GDM1 (cell line): ENCODE measurements around the gene DMXL1.
"Not testable (repeated sequence)": the region's sequence is repeated elsewhere in the genome, so short reads cannot be mapped to it uniquely, and the experiment has no call there.

ENCODE experiments used
- DNase-seq: peaks from one replicate; lab custom pipeline; 2025; lab: John Stamatoyannopoulos, UW

Gene DMXL1

DNA sequence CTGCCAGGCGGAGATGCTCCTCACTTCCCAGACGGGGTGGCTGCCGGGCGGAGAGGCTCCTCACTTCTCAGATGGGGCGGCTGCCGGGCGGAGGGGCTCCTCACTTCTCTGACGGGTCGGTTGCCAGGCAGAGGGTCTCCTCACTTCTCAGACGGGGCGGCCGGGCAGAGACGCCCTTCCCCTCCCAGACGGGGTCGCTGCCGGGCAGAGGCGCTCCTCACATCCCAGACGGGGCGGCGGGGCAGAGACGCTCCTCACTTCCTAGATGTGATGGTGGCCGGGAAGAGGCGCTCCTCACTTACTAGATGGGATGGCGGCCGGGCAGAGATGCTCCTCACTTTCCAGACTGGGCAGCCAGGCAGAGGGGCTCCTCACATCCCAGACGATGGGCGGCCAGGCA is 51.6 kb downstream of the DMXL1 start:
- not testable (repeated sequence) for DNase-seq

DNA sequence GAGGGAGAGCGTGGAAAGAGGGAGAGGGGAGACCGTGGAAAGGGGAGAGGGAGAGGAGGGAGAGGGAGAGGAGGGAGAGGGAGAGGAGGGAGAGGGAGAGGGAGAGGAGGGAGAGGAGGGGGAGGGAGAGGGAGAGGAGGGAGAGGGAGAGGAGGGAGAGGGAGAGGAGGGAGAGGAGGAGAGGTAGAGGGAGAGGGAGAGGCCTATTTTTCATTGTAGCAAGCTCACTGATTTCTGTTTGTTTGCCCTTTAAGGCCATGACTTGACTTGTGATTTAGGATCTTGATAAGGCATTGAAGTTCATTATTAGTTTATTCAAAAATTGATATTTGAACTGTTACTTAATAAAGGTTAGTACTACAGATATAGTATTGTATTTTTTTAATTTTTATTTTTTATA is 52.4 kb downstream of the DMXL1 start:
- DNase-seq = no peak

DNA sequence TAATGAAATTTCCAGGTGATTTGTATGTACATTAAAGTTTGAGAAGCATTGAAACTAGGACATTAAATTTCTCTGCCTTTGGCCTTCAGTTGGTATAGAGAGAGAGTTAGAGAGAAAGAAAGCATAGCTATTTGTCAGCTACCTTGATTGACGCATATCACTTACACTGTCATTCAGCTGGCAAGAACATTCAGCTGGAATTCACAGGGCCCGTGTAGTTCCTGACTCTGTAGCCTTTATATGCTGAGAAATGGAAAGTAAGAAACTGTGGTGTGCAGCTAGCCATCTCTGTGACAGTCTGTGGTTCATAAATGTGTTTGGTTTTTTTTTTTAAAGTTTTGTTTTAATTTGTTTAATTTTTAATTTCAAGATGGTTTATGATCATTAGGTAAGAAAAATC is 58.9 kb downstream of the DMXL1 start:
- DNase-seq = no peak

DNA sequence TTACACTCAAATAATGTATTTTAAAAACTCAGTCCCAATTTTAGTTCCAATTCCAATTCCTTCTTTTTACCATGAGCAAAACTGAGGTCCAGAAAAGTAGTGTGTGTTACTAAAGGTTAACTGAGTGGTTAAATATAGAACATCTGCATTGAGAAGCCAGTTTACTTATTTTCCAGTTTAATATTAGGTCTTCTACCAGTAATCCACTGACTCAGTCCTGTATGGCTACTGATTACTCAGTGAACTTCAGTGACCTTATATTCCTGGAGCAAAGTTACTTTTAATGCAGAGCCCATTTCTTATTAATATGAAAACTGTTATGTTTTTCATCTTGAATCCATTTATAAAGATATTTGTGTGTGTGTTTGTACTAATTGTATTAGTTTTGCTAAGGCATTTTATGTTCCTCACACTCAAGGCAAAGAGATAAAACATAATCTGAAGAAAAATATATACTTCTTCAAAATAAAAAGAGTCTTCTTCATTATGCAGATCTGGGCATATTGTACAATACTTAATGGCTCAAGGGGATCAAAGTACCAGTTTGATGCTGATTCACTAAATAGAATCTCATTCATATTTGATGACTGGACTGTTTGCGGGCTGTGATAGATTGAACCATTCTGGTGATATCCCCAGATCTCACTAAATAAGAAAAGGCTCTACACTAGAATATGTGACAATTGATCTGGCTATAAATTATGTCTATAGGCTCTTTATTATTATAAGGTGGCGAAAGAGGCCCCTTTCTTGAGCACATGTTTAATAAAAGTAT is 60.8 kb downstream of the DMXL1 start:
- no peak for DNase-seq

DNA sequence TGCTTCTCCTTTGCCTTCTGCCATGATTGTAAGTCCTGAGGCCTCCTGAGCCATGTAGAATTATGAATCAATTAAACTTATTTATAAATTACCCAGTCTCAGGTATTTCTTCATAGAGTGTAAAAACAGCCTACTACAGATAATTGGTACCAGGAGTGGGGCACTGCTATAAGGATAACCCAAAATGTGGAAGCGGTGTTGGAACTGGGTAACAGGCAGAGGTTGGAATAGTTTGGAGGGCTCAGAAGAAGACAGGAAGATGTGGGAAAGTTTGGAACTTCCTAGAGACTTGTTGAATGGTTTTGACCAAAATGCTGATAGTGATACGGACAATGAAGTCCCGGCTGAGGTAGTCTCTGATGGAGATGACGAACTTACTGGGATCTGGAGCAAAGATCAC is 64.9 kb downstream of the DMXL1 start:
- DNase-seq = not testable (repeated sequence)

DNA sequence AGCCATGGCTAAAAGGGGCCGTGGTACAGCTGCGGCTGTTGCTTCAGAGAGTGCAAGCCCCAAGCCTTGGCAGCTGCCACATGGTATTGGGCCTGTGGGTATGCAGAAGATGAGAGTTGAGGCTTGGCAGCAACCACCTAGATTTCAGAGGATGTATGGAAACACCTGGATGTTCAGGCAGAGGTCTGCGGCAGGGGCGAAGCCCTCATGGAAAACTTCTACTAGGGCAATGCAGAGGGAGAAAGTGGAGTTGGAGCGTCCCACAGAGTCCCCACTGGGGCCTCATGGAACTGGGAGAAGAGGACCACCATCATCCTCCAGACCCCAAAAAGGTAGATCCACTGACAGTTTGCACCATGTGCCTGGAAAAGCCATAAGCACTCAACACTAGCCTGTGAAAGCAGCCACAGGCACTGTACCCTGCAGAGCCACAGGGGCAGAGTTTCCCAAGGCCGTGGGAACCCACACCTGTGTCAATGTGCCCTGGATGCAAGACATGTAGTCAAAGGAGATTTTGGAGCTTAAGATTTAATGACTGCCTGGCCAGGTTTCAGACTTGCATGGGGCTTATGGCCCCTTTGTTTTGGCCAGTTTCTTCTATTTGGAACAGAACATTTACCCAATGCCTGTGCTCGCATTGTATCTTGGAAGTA is 65.9 kb downstream of the DMXL1 start:
- DNase-seq = no peak

DNA sequence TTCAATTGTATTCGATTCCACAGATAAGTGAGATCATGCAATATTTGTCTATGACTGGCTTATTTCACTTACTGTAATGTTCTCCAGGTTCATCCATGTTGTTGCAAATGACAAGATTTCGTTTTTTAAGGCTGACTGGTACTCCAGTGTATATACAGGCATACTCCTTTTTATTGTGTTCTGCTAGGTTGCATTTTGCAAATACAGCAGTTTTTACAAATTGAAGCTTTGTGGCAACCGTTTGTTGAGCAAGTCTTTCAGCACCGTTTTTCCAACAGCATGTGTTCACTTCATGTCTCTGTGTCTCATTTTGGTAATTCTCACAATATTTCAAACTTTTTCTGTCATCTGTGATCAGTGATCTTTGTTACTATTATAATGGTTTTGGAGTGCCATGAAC is 82.7 kb downstream of the DMXL1 start:
- no peak for DNase-seq

DNA sequence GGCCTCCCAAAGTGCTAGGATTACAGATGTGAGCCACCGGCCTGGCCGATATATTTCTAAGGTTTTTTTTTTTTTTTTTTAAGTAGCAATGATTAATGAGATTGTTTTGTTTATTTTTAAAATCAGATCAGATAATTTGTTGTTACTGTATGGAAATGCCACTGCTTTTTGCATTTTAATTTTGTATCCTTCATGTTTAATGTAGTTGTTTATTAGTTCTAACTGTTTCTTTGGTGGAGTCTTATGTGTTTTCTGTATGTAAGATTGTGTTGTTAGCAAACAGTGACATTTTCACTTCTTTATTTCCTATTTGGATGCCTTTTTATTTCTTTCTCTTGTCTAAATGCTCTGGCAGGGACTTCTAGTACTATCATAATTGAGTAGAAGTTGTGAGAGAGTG is 87.3 kb downstream of the DMXL1 start:
- DNase-seq = no peak

DNA sequence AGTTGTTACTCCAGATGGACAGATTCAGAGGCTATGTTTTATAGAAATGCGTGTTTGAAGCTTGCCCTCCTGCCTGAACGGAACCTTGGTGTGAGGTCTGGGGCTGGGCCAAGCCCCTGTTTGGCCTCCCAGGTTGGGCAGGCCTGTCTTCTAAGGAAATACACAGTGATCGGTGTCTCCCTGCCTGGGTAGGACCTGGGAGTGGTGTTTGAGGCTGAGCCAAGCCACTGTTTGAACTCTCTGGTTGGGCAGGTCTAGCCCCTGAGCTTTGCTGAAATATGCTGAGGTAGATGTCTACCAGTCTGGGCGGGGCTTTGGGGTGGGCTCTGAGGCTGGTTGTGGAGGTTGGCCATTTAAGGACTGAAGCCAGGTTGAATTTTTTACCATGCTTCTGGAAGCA is 90.5 kb downstream of the DMXL1 start:
- DNase-seq = no peak

DNA sequence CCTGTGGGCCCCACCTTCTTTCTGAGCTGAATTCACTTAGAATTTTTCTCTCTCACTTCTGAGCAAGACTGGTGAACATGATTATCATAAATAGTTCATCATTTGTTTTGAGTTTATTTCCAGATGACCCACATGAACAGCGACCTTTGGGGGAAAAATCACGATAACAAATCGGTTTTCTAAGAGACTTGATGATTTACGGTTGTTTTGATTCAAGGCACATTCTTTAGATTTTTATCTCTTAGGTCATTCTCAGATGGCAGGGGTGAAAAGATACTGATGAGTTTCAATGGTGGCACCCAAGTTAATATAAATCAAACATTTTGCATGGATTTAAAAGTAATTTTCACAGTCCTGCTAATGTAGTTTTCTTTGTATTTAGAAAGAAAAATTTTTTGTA is 95.1 kb downstream of the DMXL1 start:
- no peak for DNase-seq

DNA sequence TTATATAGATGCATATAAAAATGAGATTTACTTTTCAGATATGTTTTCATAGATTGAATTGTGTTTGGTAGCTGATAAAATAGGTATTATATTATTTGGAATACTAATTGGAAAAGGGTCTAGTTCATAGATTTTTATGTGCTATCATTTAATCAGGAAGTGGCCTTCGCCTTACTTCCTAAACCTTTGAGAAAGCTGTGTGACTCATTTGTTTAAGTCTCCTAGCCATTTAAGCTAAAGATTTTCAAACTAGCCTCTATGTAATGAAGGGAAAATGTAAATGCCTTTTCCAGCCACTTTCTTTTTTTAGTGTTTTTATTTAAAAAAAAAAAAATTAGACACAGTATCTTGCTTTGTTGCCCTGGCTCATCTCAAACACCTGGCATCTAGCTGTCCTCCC is 97.5 kb downstream of the DMXL1 start:
- no peak for DNase-seq

DNA sequence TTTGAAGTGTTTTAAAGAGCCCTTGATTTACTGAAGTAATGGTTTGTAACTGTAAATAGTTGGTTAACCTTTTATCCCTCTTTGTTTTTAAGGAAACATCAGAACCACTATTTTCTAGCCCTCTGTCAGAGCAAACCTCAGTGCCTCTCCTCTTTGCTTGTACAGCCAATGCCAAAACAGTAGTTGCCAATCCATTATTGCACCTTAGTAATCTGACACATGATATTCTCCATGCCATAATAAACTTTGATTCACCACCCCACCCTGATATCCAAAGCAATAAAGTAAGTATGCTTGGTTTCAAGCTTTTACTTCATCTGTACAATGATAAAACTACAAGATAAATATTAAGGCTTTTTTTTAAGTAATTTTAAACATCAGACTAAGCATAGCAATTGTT is 100.8 kb downstream of the DMXL1 start:
- DNase-seq = no peak

DNA sequence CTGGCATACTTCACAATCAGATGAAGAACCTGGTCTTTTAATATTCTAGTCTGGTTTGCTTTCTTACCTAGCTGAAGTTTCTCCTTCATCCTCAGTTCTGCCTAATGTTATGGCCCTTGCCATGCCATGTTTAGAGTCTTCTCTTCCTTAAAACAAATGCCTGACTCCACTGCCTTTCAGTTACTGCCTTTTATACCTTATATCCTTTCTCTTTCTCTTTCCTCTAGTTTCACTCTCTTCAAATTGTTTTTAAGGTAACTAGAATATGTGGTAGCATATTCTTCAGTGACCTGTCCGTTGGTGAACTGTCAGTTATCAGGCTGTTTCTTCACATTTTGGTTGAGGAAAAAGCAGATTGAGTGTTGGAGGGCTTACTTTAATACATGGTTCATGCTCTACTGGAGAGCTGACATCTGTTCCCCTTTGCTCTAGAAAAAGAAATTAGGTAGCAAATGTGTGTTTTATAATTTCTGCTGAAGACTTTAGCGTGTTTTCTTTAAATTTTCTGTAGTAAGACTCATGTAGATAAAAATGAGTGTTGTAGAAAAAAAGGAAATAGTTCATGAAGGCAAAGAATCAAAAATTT is 103.8 kb downstream of the DMXL1 start:
- DNase-seq = no peak

DNA sequence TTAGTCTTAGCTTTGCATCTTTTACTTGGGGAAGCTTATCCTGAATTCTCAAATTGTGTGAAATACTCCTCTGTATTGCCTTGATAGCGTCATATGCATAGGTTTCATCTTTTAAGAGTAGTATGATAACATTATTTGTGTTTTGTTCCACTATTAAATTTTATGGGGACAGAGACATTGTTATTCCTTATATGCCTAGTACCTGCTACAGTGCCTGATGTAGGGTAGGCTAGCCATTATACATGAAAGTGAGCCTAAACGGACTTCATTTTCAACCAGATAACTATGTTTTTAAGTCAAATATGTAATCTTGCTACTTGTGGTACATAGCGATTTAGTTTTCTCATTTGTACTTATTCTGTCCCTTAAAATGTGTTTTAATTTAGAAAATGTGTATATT is 105.9 kb downstream of the DMXL1 start:
- no peak for DNase-seq

DNA sequence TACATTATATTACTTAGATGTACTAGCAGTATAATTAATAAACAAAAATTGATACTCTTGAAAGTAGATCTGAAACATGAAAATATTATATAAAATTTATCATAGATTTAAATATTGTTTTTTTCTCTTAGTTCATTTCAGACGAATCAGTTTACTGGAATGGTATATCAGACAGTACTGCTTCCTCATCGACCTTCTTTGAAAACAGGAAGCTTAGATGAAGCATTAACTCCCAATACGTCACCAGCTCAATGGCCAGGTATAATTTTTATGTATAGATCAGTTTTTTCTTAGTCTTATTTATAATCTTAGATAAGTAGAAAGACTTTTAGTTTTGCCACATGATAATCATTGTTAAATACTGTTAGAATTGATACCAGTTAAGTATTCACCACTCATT is 106.3 kb downstream of the DMXL1 start:
- DNase-seq = no peak

DNA sequence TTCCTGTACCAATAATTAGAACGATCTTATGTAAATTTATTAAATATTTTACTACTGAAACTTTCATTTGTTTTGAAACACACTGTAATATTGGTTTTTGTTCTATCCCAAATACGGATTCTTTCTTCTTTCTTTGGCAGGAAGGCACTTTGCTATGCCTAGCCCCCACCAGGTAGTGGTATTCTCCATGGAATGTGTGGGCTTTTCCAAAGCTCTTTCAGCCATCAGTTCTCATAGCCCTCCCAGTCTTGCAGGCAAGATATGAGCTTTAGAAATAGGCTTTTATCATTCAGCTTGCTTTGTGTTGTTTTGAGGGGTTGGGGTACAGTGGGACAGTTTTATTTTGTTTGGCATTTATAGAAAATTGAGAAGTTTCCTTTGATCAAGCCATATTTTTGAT is 107.5 kb downstream of the DMXL1 start:
- no peak for DNase-seq

DNA sequence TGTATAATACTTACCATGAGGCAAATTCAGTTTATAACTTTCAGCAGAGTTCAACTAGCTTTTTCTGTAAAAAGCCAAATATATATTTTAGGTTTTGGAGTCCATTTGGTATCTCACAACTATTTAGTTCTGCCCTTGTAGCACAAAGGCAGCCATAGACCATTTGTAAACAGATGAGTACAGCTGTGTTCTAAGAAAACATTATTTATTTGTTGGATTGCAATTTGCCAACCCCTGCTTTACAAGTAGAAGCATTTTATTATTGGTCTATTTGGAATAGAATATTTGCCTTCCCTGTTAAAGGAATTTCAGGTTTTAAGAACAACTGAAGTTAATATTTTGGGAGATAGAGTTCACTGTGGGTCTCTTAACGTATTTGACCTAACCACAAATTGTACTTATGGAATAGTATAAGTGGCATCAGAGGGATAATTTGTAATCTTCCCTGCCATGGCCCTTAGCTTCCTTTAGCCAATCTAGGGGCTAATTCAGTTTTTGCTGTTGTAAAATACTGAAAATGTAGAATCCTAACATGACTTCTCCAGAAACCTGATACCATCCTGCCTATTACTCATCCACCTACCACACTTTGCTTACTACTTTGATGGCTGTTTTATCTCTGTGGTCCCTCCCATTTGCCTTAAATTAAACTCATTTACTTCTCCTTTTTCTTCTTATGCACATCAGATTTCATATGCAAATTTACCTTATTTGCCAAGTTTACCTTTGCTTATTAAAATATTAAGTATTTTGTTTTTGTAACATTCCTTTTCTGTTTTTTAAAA is 109.2 kb downstream of the DMXL1 start:
- no peak for DNase-seq

DNA sequence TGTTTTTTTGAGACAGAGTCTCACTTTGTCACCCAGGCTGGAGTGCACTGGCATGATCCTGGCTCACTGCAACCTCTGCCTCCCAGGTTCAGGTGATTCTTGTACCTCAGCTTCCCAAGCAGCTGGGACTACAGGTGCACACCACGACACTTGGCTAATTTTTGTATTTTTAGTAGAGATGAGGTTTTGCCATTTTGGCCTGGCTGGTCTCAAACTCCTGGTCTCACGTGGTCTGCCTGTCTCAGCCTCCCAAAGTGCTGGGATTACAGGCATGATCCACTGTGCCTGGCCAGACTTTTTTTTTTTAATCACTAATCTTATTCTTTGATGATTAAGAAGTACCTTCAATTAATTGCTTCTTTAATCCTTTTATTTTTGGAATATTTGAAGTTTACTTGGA is 114.6 kb downstream of the DMXL1 start:
- DNase-seq = not testable (repeated sequence)

DNA sequence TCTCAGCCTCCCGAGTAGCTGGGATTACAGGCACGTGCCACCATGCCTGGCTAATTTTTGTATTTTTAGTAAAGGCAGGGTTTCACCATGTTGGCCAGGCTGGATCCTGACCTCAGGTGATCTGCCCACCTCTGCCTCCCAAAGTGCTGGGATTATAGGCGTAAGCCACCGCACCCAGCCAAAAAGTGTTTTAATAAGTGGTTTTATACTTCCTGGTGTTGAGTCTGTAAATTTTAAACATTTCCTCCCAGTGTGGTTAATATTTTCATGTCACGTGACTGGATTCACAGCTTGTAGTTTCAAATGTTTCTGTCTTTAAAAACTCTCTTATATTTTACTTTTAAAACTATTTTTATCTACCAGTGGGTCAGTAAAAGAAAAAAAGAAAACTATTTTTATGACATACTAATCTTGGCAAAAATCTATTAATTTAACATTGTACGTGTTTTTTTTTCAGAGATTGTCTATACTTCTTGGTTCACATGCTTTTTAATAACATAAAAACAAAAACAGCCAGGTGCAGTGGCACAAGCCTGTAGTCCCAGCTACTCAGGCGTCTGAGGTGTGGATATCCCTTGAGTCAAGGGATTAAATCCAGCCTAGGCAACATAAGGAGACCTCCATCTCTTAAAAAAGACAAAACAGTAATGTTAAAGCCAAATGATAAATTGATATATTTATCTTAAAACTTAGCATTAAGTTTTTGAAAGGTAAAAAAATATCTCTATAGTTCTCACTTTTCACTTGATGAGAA is 117.1 kb downstream of the DMXL1 start:
- no peak for DNase-seq

DNA sequence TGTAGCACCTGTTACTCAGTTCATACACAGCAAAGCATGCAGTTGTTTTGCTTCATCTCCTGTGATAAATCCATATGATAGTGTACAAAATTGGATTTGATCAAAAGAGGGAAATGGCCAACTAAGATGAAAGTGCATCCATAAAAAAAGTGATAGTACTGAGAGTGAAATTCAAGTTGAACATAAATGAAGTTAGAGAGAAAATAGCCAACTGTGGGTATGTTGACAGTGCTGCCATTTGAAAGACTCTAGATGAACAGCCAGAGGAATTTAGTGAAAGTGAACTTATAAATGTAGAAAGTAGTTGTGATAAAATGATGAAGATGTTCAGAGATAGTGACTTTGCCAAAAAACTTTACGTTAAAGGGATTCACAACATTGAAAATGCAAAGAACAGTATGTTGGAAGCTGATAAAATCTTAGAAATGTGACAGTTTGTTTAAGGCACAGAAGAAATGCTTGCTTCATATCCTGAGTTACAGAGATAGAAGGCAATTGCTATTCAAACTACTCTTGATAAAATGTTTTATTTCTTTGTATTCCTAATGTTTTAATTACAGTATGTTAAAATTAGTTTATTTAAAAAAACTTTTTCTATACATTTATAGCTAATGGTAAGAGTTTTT is 119.7 kb downstream of the DMXL1 start:
- no peak for DNase-seq

DNA sequence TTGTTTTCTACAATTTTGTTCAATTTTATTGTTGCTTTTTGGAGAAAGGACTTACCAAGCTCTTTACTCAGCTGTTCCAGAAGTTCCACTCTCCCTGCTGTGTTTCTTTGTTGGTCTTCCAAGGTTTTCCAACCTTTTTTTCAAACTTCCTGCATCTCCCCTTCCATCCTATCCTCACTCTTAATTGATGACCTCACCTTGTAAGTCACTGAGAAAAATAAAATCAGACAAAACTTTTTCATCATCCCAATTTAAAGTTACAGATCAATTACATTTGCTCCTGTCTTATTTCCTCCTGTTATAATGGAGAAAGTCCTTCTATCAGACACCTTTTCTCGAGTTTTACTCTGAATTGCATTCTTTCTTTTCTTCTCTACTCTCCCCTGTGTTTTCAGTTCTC is 121.1 kb downstream of the DMXL1 start:
- no peak for DNase-seq

DNA sequence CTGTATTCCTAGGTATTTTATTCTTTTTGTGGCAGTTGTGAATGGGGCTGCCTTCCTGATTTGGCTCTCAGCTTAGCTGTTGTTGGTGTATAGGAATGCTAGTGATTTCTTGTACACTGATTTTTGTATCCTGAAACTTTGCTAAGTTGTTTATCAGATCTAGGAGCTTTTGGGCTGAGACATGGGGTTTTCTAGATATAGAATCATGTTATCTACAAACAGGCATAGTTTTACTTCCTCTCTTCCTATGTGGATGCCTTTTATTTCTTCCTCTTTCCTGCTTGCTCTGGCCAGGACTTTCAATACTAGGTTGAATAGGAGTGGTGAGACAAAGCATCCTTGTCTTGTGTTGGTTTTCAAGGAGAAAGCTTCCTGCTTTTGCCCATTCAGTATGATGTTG is 129.9 kb downstream of the DMXL1 start:
- DNase-seq = peak; percentile 0
